OCI-LY7 (cell line): ENCODE measurements around the gene DLG5.

Experiments used
- CTCF ChIP-seq: fragments of 200-600 bp; sonication (generic); conservative IDR thresholded peaks from 2 replicates; pipeline ENCODE4 v1.5.1; 2014; ENCODE audit warnings: mild to moderate bottlenecking, antibody characterized with exemption, low read length, moderate library complexity, mixed read lengths
- EZH2phosphoT487 ChIP-seq: fragments of 200-600 bp; sonication (generic); IDR thresholded peaks from 2 replicates; pipeline ENCODE4 v1.6.1; 2018; ENCODE audit warnings: low read depth, borderline replicate concordance, mild to moderate bottlenecking, mixed run types, antibody characterized with exemption, low read length, moderate library complexity, mixed read lengths

DNA sequence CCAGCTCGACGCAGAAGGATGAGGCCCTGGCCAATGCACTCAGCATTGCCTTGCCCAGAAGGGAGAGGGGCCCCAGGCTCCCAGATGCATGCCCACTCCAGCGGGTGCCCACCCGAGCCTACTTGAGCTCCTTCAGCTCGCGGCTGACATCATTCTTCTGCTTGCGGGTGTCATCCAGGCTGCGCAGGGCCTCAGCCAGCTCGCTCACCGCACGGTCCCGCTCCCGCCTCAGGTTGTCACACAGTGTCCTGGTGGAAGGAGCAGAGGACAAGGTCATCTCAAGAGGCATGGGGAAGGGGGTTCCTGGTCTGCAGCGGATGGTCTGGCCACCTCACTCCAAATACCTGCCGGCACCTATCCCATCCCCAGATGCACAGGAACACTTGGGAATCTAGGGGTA lies 92.8 kb downstream of the DLG5 start:
- TF ChIP-seq CTCF: no peak
- no peak for TF ChIP-seq EZH2phosphoT487
